Daoy (cell line): ENCODE measurements around the gene AKIRIN2. TPM values are rescaled to one million over a fixed set of nuclear protein-coding genes. Genes with fewer than 3 reads are reported as not detected.

Source experiments
- DNase-seq: peaks from one replicate; pipeline ENCODE4 v3.0.0-alpha.2; 2015; ENCODE audit warnings: low read depth
- total RNA-seq: library from RNA; depleted of rRNA; stranded (reverse); fragments of >200 nt; shearing (Covaris generic); gene quantifications from 2 replicates; pipeline ENCODE4 v1.2.3, GENCODE V29; 2014; rRNA removed

AKIRIN2 gene
- total RNA-seq: 14.6 and 15.6 TPM in 2 replicates

GRCh38 chr6:87701676-87702588, at the start of gene AKIRIN2:
AKIRIN2 (minus strand) TSS chr6:87702233; CDS start chr6:87701684, 549 bp downstream.
- peak; percentile 96 for DNase-seq

- DNase-seq: peak; percentile 4
Observed at GRCh38 chr6:87747646-87748045, 45.6 kb upstream of the AKIRIN2 start.

GRCh38 chr6:87745966-87746721, 44.1 kb upstream of the AKIRIN2 start:
- DNase-seq: no peak

- DNase-seq: no peak
Observed at GRCh38 chr6:87743454-87743853, 41.4 kb upstream of the AKIRIN2 start.

- peak; percentile 18 for DNase-seq
Observed at GRCh38 chr6:87742106-87742505, 40.1 kb upstream of the AKIRIN2 start.

- DNase-seq: no peak
Observed at GRCh38 chr6:87741001-87741650, 39.1 kb upstream of the AKIRIN2 start.

- DNase-seq: no peak
Observed at GRCh38 chr6:87738744-87739143, 36.7 kb upstream of the AKIRIN2 start.

GRCh38 chr6:87738000-87738399, 36.0 kb upstream of the AKIRIN2 start:
- no peak for DNase-seq

GRCh38 chr6:87736809-87737540, 34.9 kb upstream of the AKIRIN2 start:
- no peak for DNase-seq

- DNase-seq: peak; percentile 89
Observed at GRCh38 chr6:87731818-87732661, 30.0 kb upstream of the AKIRIN2 start.

GRCh38 chr6:87731080-87731479, 29.0 kb upstream of the AKIRIN2 start:
- DNase-seq: no peak

GRCh38 chr6:87729965-87730719, 28.1 kb upstream of the AKIRIN2 start:
- DNase-seq: peak; percentile 10

GRCh38 chr6:87728706-87729105, 26.7 kb upstream of the AKIRIN2 start:
- DNase-seq: no peak

GRCh38 chr6:87724983-87725811, 23.2 kb upstream of the AKIRIN2 start:
- DNase-seq: no peak

- peak; percentile 93 for DNase-seq
Observed at GRCh38 chr6:87723170-87724078, 21.4 kb upstream of the AKIRIN2 start.

GRCh38 chr6:87722540-87723169, 20.6 kb upstream of the AKIRIN2 start:
- DNase-seq: no peak

GRCh38 chr6:87721311-87721710, 19.3 kb upstream of the AKIRIN2 start:
- DNase-seq: no peak
